Mesenchymal stem cell (in vitro differentiated cells and primary cell): Measurements from ENCODE around the gene KCNIP2. TPM values are rescaled to one million over a fixed set of nuclear protein-coding genes. Genes with fewer than 3 reads are reported as not detected.

Experiments
- DNase-seq: peaks from one replicate; pipeline ENCODE4 v3.0.0-alpha.2; 2013
- H2AFZ ChIP-seq: one replicate; pipeline ENCODE4 v1.6.1; 2013; ENCODE audit warnings: low read depth, mild to moderate bottlenecking, control low read depth, inconsistent platforms, low read length, moderate library complexity
- H2AK5ac ChIP-seq: 2 replicates; pipeline ENCODE4 v1.6.1; 2013; ENCODE audit warnings: low read length, moderate library complexity, mild to moderate bottlenecking, inconsistent platforms; ENCODE audit not compliant: severe bottlenecking
- H2BK120ac ChIP-seq: one replicate; pipeline ENCODE4 v1.6.1; 2013; ENCODE audit warnings: low read depth, mild to moderate bottlenecking, inconsistent platforms, low read length, moderate library complexity
- H2BK12ac ChIP-seq, 2 experiments: one replicate each; pipeline ENCODE4 v1.6.1; 2013; ENCODE audit warnings: inconsistent platforms in 2 of 2, low read length in 2 of 2, mild to moderate bottlenecking in 2 of 2, moderate library complexity in 2 of 2, control low read depth in 1 of 2
- H2BK15ac ChIP-seq: one replicate; pipeline ENCODE4 v1.6.1; 2013; ENCODE audit warnings: mild to moderate bottlenecking, low read depth, inconsistent platforms; ENCODE audit not compliant: poor library complexity, severe bottlenecking
- H2BK5ac ChIP-seq: 2 replicates; pipeline ENCODE4 v1.6.1; 2013; ENCODE audit warnings: low read depth, mild to moderate bottlenecking, low read length, control low read depth, inconsistent platforms; ENCODE audit not compliant: poor library complexity, severe bottlenecking
- H3K14ac ChIP-seq, 2 experiments: one replicate each; pipeline ENCODE4 v1.6.1; 2013; ENCODE audit warnings: inconsistent platforms in 2 of 2, low read length in 2 of 2, control low read depth in 1 of 2, mild to moderate bottlenecking in 1 of 2, moderate library complexity in 1 of 2
- H3K18ac ChIP-seq, 2 experiments: one replicate each; pipeline ENCODE4 v1.6.1; 2013; ENCODE audit warnings: inconsistent platforms in 2 of 2, low read length in 2 of 2, control low read depth in 1 of 2, low read depth in 1 of 2, mild to moderate bottlenecking in 1 of 2
- H3K23ac ChIP-seq, 2 experiments: one replicate each; pipeline ENCODE4 v1.6.1; 2013; ENCODE audit warnings: inconsistent platforms in 2 of 2, low read length in 2 of 2, mild to moderate bottlenecking in 2 of 2, moderate library complexity in 2 of 2, control low read depth in 1 of 2
- H3K27ac ChIP-seq: 2 replicates; pipeline ENCODE4 v1.5.1; 2013; ENCODE audit warnings: mild to moderate bottlenecking, moderate library complexity, low read length, control low read depth, inconsistent platforms; ENCODE audit not compliant: poor library complexity, severe bottlenecking
- H3K27me3 ChIP-seq, 2 experiments: 2 replicates each; pipeline versions ENCODE4 v1.6.1 to v1.7.0; 2013; ENCODE audit warnings: low read length in 2 of 2, mild to moderate bottlenecking in 2 of 2, moderate library complexity in 2 of 2, control low read depth in 1 of 2, inconsistent platforms in 1 of 2; ENCODE audit not compliant: control insufficient read depth in 1 of 2, insufficient read depth in 1 of 2
- H3K36me3 ChIP-seq, 2 experiments: 2 replicates each; pipeline versions ENCODE4 v1.6.1 to v1.7.0; 2013; ENCODE audit warnings: low read length in 2 of 2, control low read depth in 1 of 2, inconsistent platforms in 1 of 2, low read depth in 1 of 2, mild to moderate bottlenecking in 1 of 2; ENCODE audit not compliant: insufficient read depth in 2 of 2, control insufficient read depth in 1 of 2
- H3K4ac ChIP-seq, 2 experiments: one replicate each; pipeline ENCODE4 v1.6.1; 2013; ENCODE audit warnings: inconsistent platforms in 2 of 2, low read length in 2 of 2, mild to moderate bottlenecking in 2 of 2, moderate library complexity in 2 of 2, control low read depth in 1 of 2, low read depth in 1 of 2
- H3K4me1 ChIP-seq: 2 replicates; pipeline ENCODE4 v1.6.1; 2013; ENCODE audit warnings: low read depth, low read length, control low read depth; ENCODE audit not compliant: control insufficient read depth, insufficient read depth
- H3K4me2 ChIP-seq: 2 replicates; pipeline ENCODE4 v1.6.1; 2013; ENCODE audit warnings: low read length, mild to moderate bottlenecking, inconsistent platforms; ENCODE audit not compliant: poor library complexity, severe bottlenecking
- H3K4me3 ChIP-seq, 2 experiments: 2 replicates each; pipeline versions ENCODE4 v1.5.1 to v1.7.0; 2013; ENCODE audit warnings: low read length in 2 of 2, mild to moderate bottlenecking in 2 of 2, control low read depth in 1 of 2, low read depth in 1 of 2; ENCODE audit not compliant: insufficient read depth in 1 of 2
- H3K79me1 ChIP-seq: replicated peaks from 2 replicates; pipeline ENCODE4 v1.6.1; 2013; ENCODE audit warnings: mild to moderate bottlenecking, control low read depth, low read length, inconsistent platforms; ENCODE audit not compliant: poor library complexity, severe bottlenecking
- H3K9ac ChIP-seq: 2 replicates; pipeline ENCODE4 v1.7.0; 2013; ENCODE audit warnings: mild to moderate bottlenecking, low read length, moderate library complexity
- H3K9me3 ChIP-seq: 2 replicates; pipeline ENCODE4 v1.7.0; 2013; ENCODE audit warnings: mild to moderate bottlenecking, low read length; ENCODE audit not compliant: control insufficient read depth
- H4K8ac ChIP-seq: one replicate; pipeline ENCODE4 v1.6.1; 2013; ENCODE audit warnings: inconsistent platforms, mild to moderate bottlenecking, low read length, moderate library complexity
- H4K91ac ChIP-seq: one replicate; pipeline ENCODE4 v1.6.1; 2013; ENCODE audit warnings: mild to moderate bottlenecking, low read length, inconsistent platforms
- WGBS: methylation state at CpG from one replicate; pipeline ENCODE4 v1.1.7; 2013; ENCODE audit warnings: mixed read lengths; 5-methylcytosine and 5-hydroxymethylcytosine counted together
- polyA plus RNA-seq, 2 experiments: library from polyadenylated mRNA; stranded (reverse); fragments of 200-250 nt; gene quantifications; one replicate each; pipeline ENCODE4 v1.2.3, GENCODE V29; 2013

Gene KCNIP2
- 0.25 TPM for polyA plus RNA-seq (2013, experiment 1 of 2)
- 0.23 TPM for polyA plus RNA-seq (2013, experiment 2 of 2)

- Histone ChIP-seq H3K4me1 (peaks cover 28% of the 10 kb centered on the region), H2AK5ac (no peak within 1 kb of the TSS), H3K9ac (no peak within 1 kb of the TSS), H2BK12ac (no peak within 1 kb of the TSS), H3K4me2 (peak within 1 kb of the TSS; percentile 31), H4K8ac (no peak within 1 kb of the TSS), H3K27ac (no peak within 1 kb of the TSS), H4K91ac (no peak within 1 kb of the TSS), H2AFZ (no peak within 1 kb of the TSS), H3K23ac (no peak within 1 kb of the TSS), H3K4me3 (peak within 1 kb of the TSS in 1 of 2 experiments; percentile 37), H2BK15ac (no peak within 1 kb of the TSS), H2BK5ac (no peak within 1 kb of the TSS), H3K4ac (no peak within 1 kb of the TSS), H2BK120ac (no peak within 1 kb of the TSS), H3K36me3 (peaks cover 24 to 33% of the 10 kb centered on the region in 2 experiments), H3K79me1 (peaks cover 11% of the 10 kb centered on the region), H3K27me3 (peaks cover 7 to 28% of the 10 kb centered on the region in 2 experiments), H3K14ac (peak within 1 kb of the TSS in 1 of 2 experiments; percentile 44), H3K18ac (no peak within 1 kb of the TSS), H3K9me3 (no peaks in the 10 kb centered on the region)
- 22% methylated on average over 33 of the region's 60 CpGs for WGBS
- no peak for DNase-seq
These were observed at the start of gene KCNIP2 for GRCh38 chr10:101843032-101844021. Gene KCNIP2 (minus strand): TSS chr10:101843800. CDS start chr10:101843568, 232 bp downstream.

GRCh38 chr10:101892782-101893391 is 49.3 kb upstream of the KCNIP2 start:
- Histone ChIP-seq H2AFZ (no peak overlapping the region), H3K4me1 (no peaks in the 10 kb centered on the region), H2BK5ac (no peak overlapping the region), H2BK12ac (no peak overlapping the region), H3K4me3 (no peak overlapping the region), H4K8ac (no peak overlapping the region), H3K9ac (no peak overlapping the region), H2BK120ac (no peak overlapping the region), H2BK15ac (no peak overlapping the region), H2AK5ac (no peak overlapping the region), H3K14ac (no peak overlapping the region), H4K91ac (no peak overlapping the region), H3K4ac (no peak overlapping the region), H3K23ac (no peak overlapping the region), H3K9me3 (no peaks in the 10 kb centered on the region), H3K27me3 (no peaks in the 10 kb centered on the region), H3K4me2 (no peak overlapping the region), H3K36me3 (peaks cover 0 to 5% of the 10 kb centered on the region in 2 experiments), H3K27ac (no peak overlapping the region), H3K18ac (no peak overlapping the region), H3K79me1 (peaks cover 8% of the 10 kb centered on the region)
- DNase-seq, result no peak
- WGBS, result 93% methylated on average over 2 of the region's 4 CpGs

GRCh38 chr10:101889256-101890210 is 45.9 kb upstream of the KCNIP2 start:
- Histone ChIP-seq H3K4me3 (no peak overlapping the region), H3K14ac (no peak overlapping the region)
- 54% methylated on average over 5 of the region's 5 CpGs for WGBS

More at GRCh38 chr10:101889256-101890210, 45.9 kb upstream of the KCNIP2 start:
- no peak overlapping the region for H3K18ac ChIP-seq
- no peak overlapping the region for H3K23ac ChIP-seq
- H2BK120ac ChIP-seq, result no peak overlapping the region
- H2BK12ac ChIP-seq, result no peak overlapping the region
- no peaks in the 10 kb centered on the region for H3K4me1 ChIP-seq
- no peak overlapping the region for H3K4ac ChIP-seq
- no peak overlapping the region for H4K8ac ChIP-seq
- H2AFZ ChIP-seq, result no peak overlapping the region
- H4K91ac ChIP-seq, result no peak overlapping the region
- H3K27me3 ChIP-seq, result no peaks in the 10 kb centered on the region
- H3K79me1 ChIP-seq, result peaks cover 7% of the 10 kb centered on the region
- H3K9ac ChIP-seq, result peak overlapping the region; percentile 13
- H2BK5ac ChIP-seq, result no peak overlapping the region
- H3K4me2 ChIP-seq, result no peak overlapping the region
- H2AK5ac ChIP-seq, result no peak overlapping the region
- DNase-seq, result peak; percentile 80
- H2BK15ac ChIP-seq, result no peak overlapping the region
- H3K36me3 ChIP-seq, result peaks cover 0 to 12% of the 10 kb centered on the region in 2 experiments
- no peaks in the 10 kb centered on the region for H3K9me3 ChIP-seq
- H3K27ac ChIP-seq, result no peak overlapping the region
